GM19328 (cell line): ENCODE data around the gene COIL.
A peak's percentile ranks its signal among the peaks of the same experiment; 100 is the strongest.

Experiments
- ATAC-seq: cut with Tn5 transposase; IDR thresholded peaks from one replicate; pipeline ENCODE4 v1.9.1; 2021; ENCODE audit warnings: mild to moderate bottlenecking, moderate library complexity; ENCODE audit not compliant: unreplicated experiment

COIL gene

GRCh38 chr17:56936697-56937322 is 24.0 kb downstream of the COIL start:
- no peak for ATAC-seq

DNA sequence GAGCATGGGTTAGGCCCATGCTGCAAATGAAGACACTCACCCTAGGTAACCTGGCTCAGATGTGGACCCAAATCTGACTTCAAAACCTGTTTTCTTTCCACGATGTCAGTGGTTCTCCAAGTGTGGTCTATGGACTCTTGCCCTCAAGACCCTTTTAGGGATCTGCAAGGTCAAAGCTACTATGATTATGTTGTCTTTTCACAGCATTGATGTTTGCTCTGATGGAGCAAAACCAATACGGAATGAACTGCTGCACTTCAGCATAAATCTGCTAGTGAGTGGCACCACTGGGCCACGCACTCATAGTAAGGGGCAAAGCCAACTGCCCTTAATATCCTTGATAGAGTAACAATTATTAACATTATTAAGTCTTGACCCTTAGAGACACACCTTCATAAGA is 25.4 kb downstream of the COIL start:
- ATAC-seq, result no peak

DNA sequence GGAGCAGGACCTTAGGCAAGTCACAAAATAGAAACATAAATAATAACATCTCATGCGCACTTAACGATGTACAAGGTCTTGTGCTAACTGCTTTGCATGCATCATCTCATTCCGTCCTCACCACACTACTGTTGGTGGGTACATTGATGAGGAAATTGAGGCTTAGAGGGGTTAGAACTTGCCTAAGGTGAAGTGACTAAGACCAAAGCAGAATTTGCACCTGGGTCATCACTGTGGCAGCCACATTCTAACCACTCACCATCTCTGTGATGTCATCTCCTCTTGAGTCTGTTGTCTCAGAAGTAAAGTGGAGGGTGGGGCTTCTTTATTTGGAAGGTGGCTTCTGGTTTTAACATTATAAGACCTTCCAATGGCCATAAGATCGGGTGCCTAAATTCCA is 26.6 kb downstream of the COIL start:
- ATAC-seq, result no peak

DNA sequence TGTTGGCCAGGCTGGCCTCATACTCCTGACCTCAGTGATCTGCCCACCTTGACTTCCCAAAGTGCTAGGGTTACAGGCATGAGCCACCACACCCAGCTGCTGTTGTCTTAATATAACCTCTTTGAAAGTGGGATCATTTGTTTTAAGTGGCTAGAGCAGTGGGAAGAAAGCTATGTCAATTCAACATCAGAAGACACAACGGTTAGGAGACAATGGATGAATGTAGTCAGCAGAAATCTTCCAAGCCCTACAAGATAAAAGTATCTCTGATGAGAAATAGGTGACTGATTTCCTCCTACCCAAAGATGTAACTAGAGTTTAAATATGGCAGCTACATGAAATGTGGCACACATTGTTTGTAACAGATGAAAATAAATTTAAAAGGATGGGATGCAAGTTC is 27.0 kb downstream of the COIL start:
- no peak for ATAC-seq

DNA sequence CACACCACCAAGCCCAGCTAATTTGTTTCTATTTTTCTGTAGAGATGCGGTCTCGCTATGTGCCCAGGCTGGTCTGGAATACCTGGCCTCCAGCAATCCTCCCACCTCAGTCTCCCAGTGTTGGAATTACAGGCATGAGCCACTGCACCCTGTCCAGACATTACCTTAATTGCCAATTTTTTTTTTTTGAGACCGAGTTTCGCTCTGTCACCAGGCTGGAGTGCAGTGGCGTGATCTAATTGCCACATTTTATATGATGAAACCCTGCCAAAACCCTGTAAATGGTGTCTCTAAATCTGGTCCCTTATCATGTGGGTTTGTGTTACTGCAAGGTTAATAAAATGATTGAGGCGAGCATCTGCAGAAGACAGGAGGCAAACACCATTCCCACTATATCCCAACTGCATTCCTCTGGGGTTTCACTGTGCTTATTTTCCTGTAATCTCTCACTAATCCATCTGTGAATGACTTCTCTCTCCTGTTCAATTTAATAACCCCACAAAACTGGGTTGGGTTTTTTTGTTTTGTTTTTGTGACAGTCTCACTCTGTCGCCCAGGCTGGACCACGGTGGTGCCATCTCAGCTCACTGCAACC is 27.6 kb downstream of the COIL start:
- ATAC-seq, result no peak

DNA sequence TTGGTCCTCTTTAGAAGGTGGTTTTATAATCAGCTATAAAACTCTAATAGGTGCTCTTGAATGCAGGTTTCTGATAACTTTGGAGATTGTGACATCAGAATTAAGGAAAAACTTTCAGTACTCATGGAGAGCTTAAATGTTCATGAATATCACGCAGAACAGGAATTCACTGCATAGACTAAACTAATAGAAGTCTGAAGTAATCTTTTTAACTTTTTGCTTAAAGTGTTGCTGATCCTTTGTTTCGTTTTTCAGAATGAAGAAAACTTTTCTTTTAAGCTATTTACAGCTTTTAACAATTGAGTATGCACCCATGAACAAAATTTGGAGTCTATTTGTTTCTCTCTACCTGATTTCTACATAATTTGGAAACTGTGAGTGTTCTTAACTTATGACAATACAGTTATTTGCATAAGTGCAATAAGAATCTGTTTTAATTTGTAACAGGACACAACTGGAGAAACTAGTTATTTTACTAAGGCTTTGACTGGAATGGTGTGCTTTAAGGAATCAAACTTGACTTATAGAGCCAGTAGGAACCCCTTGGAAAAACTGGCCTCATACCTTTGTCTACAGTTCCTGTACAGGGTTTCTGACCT is 30.0 kb downstream of the COIL start:
- ATAC-seq, result no peak

DNA sequence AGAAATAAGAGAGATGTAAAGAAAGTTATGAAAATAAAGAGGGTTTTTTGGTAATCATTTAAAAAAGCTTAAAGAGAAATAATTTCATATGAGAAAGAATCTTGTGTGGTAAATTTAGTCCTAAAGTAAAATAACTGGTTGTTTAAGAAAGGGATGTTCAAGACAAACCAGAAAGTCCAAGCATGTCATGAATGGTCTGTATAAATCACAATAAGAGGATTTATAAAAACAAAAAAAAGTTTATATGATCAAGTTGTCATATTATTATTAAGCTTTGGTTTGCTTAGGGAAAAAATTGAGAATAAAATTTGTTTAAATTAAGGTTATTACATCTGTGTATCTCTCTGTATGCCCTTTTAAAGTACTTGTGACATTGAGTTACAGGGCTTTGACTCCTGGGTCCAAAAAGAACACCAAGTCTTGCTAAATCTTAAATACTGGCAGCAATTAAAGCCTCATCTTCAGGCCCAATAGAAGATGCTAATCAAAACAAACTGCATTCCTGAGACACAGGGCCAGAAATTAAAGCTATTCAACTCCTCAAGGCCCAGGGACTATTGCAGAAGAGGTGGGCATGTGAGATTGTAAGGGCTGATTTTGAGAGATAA is 31.4 kb downstream of the COIL start:
- no peak for ATAC-seq

DNA sequence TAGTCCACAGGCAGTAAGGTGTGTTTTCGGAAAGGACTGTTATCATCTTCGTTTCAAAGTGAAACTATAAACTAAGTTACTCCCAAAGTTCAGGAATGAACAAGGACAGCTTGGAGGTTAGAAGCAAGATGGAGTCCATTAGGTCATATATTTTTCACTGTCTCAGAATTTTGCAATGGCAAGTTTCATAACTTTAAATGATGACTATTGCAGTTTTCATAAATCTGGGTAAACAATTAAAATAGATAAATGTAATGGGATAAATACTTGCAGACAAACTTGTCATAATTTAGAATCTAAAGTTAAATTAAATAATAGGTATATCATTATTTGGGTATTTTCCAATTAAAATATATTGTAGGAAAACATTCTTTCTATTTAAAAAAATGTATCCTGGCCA is 32.3 kb downstream of the COIL start:
- no peak for ATAC-seq

GRCh38 chr17:56926704-56927103 is 34.1 kb downstream of the COIL start:
- ATAC-seq, result no peak

GRCh38 chr17:56926270-56926669 is 34.6 kb downstream of the COIL start:
- ATAC-seq, result no peak

- ATAC-seq, result no peak
Measured at GRCh38 chr17:56925088-56925487, 35.8 kb downstream of the COIL start.

DNA sequence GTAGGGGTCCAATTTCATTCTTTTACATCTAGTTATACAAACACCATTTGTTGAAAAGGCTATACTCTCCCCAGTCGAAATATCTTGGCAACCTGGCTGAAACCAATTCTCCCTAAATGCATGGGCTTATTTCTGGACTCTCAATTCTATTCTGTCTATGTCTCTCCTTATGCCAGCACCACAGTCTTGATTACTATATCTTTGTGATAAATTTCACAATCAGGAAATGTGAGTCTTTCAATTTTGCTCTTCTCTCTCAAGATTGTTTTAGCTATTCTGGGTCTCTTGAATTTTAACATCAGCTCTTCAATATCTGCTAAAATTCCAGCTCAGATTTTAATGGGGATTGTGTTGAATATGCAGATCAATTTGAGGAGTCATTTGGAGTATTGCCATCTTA is 41.1 kb downstream of the COIL start:
- ATAC-seq, result no peak

- ATAC-seq, result no peak
Measured at GRCh38 chr17:56918916-56919315, 41.9 kb downstream of the COIL start.

- ATAC-seq, result no peak
Measured at GRCh38 chr17:56917559-56918296, 43.1 kb downstream of the COIL start.

- no peak for ATAC-seq
Measured at GRCh38 chr17:56914581-56915273, 46.1 kb downstream of the COIL start.

- ATAC-seq, result peak; percentile 61
Measured at GRCh38 chr17:56913867-56914580, 46.8 kb downstream of the COIL start, which contains the start of gene TRIM25. TSS of gene TRIM25 (minus strand) at chr17:56914049. CDS start at chr17:56913988, 61 bp downstream.

GRCh38 chr17:56913353-56913866 is 47.4 kb downstream of the COIL start:
- peak; percentile 26 for ATAC-seq

- no peak for ATAC-seq
Measured at GRCh38 chr17:56913000-56913311, 47.9 kb downstream of the COIL start.

- no peak for ATAC-seq
Measured at GRCh38 chr17:56912105-56912999, 48.5 kb downstream of the COIL start.
